Measurements from ENCODE around the gene ZBTB12.

- TF ChIP-seq CTCF (conservative IDR thresholded peaks at IDR 0.05; ENCODE audit: low read depth, low read length) = no peak
- no peak for TF ChIP-seq MXI1 (IDR thresholded peaks at IDR 0.05; ENCODE audit: borderline replicate concordance, low read depth, low read length)
- no peak for TF ChIP-seq MAFK (IDR thresholded peaks at IDR 0.05; ENCODE audit: low read depth, low read length)
- no peak for TF ChIP-seq POLR2A (IDR thresholded peaks at IDR 0.05; ENCODE audit: low read depth, low read length)
- TF ChIP-seq RCOR1 (IDR thresholded peaks at IDR 0.05; ENCODE audit: insufficient replicate concordance, low read length) = no peak
- TF ChIP-seq CEBPB (IDR thresholded peaks at IDR 0.05; ENCODE audit: low read depth, low read length) = no peak
- TF ChIP-seq RAD21 (IDR thresholded peaks at IDR 0.05; ENCODE audit: low read length) = no peak
Observed at GRCh38 chr6:31940256-31940664, 38.4 kb upstream of the ZBTB12 start.

All from IMR-90 (cell line).